Type B pancreatic cell (in vitro differentiated cells): Measurements from ENCODE around the gene ACTL6A. TPM values are rescaled to one million over a fixed set of nuclear protein-coding genes. Genes with fewer than 3 reads are reported as not detected.

ENCODE experiments used
- DNase-seq: peaks from one replicate; pipeline ENCODE4 v3.0.0; 2021; ENCODE audit warnings: mixed read lengths; ENCODE audit not compliant: unreplicated experiment; ENCODE audit errors: extremely low spot score
- H3K27ac Mint-ChIP-seq: 2 replicates; pipeline ENCODE4 v1.8.0; 2021; ENCODE audit warnings: mild to moderate bottlenecking, mixed read lengths
- H3K27me3 Mint-ChIP-seq: 2 replicates; pipeline ENCODE4 v1.8.0; 2021; ENCODE audit warnings: mixed read lengths
- H3K36me3 Mint-ChIP-seq: 2 replicates; pipeline ENCODE4 v1.8.0; 2021; ENCODE audit warnings: mixed read lengths
- H3K4me1 Mint-ChIP-seq: one replicate; pipeline ENCODE4 v1.8.0; 2021; ENCODE audit warnings: mixed read lengths; ENCODE audit not compliant: unreplicated experiment
- H3K4me3 Mint-ChIP-seq: 2 replicates; pipeline ENCODE4 v1.8.0; 2021; ENCODE audit warnings: mild to moderate bottlenecking, mixed read lengths
- H3K9me3 Mint-ChIP-seq: 2 replicates; pipeline ENCODE4 v1.8.0; 2021; ENCODE audit warnings: mixed read lengths
- CTCF ChIP-seq: fragments of 200-600 bp; sonication (generic); conservative IDR thresholded peaks from 2 replicates; pipeline ENCODE4 v1.5.0; 2021; ENCODE audit warnings: antibody characterized with exemption, mild to moderate bottlenecking
- total RNA-seq: library from RNA; stranded (reverse); gene quantifications from 2 replicates; pipeline ENCODE4 v1.2.1, GENCODE V29; 2021; ENCODE audit warnings: low replicate concordance

ACTL6A gene
- total RNA-seq, 1 donor from 2014 or later: 69.5 TPM

- Mint-ChIP-seq H3K4me3 (peak overlapping the region; percentile 75), H3K27ac (no peak overlapping the region), H3K27me3 (no peaks in the 10 kb centered on the region), H3K9me3 (no peaks in the 10 kb centered on the region), H3K36me3 (peaks cover 13% of the 10 kb centered on the region), H3K4me1 (peaks cover 16% of the 10 kb centered on the region)
- no peak for TF ChIP-seq CTCF
- DNase-seq: no peak
These were observed 43.9 kb downstream of the ACTL6A start for GRCh38 chr3:179606534-179607085.

DNA sequence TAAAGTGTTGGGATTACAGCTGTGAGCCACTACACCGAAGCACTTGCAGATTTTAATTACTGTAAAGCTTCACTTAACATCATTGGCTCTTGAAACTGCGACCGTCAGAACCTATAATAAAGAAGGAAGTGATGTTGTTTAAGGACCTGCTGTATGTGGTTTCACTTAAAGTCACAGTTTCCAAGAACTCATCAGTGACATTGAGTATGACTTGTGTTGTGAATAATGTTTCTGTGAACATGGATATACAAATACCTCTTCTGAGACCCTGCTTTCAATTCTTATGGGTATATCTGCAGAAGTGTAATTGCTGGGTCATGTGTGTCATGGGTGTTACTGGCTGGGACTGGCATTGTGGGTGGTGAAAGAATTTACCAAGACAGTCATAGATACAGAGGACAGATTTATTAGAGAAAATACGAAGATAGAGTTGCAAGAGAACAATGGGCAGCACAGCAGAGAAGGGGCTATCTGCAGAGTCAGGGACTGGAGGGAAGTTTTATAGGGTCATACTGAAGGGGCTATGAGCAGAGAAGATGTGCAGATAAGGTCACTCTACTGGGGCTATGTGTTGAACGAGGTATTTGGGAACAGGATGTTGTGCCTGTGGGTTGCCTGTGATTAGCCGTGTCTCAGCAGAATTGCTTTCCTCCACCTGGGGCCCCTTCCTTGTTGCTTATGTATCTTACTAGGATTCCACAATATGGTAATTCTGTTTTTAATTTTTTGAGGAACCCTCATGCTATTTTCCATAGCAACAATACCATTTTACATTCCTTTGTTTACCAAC, 46.4 kb downstream of the ACTL6A start:
- H3K9me3 Mint-ChIP-seq: no peaks in the 10 kb centered on the region
- H3K36me3 Mint-ChIP-seq: peaks cover 13% of the 10 kb centered on the region
- H3K4me1 Mint-ChIP-seq: peaks cover 16% of the 10 kb centered on the region
- no peak for TF ChIP-seq CTCF
- no peak overlapping the region for H3K4me3 Mint-ChIP-seq
- no peak for DNase-seq
- no peak overlapping the region for H3K27ac Mint-ChIP-seq
- no peaks in the 10 kb centered on the region for H3K27me3 Mint-ChIP-seq

GRCh38 chr3:179610066-179610465, 47.3 kb downstream of the ACTL6A start:
- Mint-ChIP-seq H3K4me1 (peaks cover 11% of the 10 kb centered on the region), H3K36me3 (peaks cover 10% of the 10 kb centered on the region), H3K4me3 (no peak overlapping the region), H3K27me3 (no peaks in the 10 kb centered on the region), H3K9me3 (no peaks in the 10 kb centered on the region), H3K27ac (no peak overlapping the region)
- no peak for DNase-seq
- TF ChIP-seq CTCF: no peak

DNA sequence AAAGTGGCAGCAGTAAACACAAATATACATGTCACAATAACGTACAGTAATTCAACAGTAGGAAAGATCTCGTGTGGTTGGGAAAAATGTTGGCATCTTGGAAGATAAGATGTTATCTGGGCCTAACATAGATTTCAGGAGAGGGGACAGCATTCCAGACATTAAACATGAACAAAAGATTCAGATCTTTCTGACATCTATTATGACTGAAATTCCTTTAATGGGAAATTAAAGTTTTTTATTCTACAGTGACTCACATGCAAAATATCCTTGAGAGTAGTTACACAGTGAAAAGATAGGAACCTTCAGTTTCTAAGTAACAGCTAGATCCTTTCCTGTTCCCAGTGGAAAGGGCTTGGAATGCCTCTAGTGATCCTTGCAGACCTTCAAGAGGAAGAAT, 51.1 kb downstream of the ACTL6A start:
- Mint-ChIP-seq H3K36me3 (peaks cover 18% of the 10 kb centered on the region), H3K4me1 (no peaks in the 10 kb centered on the region), H3K4me3 (no peak overlapping the region), H3K9me3 (no peaks in the 10 kb centered on the region), H3K27me3 (no peaks in the 10 kb centered on the region), H3K27ac (no peak overlapping the region)
- no peak for TF ChIP-seq CTCF
- no peak for DNase-seq

DNA sequence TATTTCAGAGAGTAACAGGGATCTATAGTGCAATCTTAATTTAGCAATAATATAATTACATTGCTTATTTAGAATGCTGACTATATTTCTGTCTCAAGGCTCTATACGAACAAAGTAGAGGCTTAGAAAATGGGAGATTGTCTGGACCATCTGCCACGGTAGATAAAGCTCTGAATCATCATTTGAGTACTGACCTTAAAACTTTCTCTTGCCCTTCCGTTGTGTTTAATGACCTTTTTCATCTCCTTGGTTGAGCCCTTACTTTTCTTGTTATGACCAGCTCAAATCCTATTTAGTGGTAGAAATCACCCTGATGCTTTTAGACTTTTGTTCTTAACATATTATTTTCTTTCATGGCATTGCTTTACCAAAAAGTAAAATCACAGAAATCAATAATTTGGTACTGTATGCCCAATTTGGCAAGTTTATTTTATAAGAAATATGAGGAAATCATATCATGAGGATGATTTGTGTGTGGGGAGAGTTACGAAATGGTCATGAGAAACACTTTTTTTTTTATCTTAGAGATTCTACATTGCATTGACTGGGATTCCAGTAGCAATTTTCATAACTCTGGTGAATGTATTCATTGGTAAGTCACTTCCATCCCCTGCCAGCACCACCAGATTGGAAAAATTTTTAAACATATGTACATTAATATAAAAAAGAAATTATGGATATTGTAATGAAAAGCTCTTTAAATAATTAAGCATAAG, 52.9 kb downstream of the ACTL6A start:
- H3K9me3 Mint-ChIP-seq: no peaks in the 10 kb centered on the region
- H3K4me1 Mint-ChIP-seq: no peaks in the 10 kb centered on the region
- H3K36me3 Mint-ChIP-seq: peaks cover 16% of the 10 kb centered on the region
- TF ChIP-seq CTCF: no peak
- H3K27ac Mint-ChIP-seq: no peak overlapping the region
- no peak for DNase-seq
- H3K4me3 Mint-ChIP-seq: no peak overlapping the region
- H3K27me3 Mint-ChIP-seq: no peaks in the 10 kb centered on the region
